Measurements from ENCODE around the gene SERP2. TPM values are rescaled to one million over a fixed set of nuclear protein-coding genes. Genes with fewer than 3 reads are reported as not detected.

Gene SERP2
- total RNA-seq, 4 donors from 2014 or later, result 3.6 to 5.7 (median 4.7) TPM; not detected in 1

GRCh38 chr13:44385401-44385800, 11.8 kb downstream of the SERP2 start:
- Histone ChIP-seq H3K4me1 (no peaks in the 10 kb centered on the region), H3K9me3 (no peaks in the 10 kb centered on the region), H3K4me3 (replicated peaks in 1 of 3) (no peak overlapping the region), H3K27ac (no peak overlapping the region), H3K36me3 (no peaks in the 10 kb centered on the region), H3K27me3 (no peaks in the 10 kb centered on the region)
- 94% methylated on average over 3 of the region's 3 CpGs for WGBS, 2 donors
- TF ChIP-seq CTCF (IDR thresholded peaks at IDR 0.05), result no peak
- TF ChIP-seq POLR2A (IDR thresholded peaks at IDR 0.05), result no peak
- intact Hi-C loops (cut with DNase I), result no loop called here
- DNase-seq, result no peak

- no peaks in the 10 kb centered on the region for H3K9me3 ChIP-seq
- H3K27ac ChIP-seq, result no peak overlapping the region
- intact Hi-C loops (cut with DNase I), result no loop called here
- H3K27me3 ChIP-seq, result no peaks in the 10 kb centered on the region
- TF ChIP-seq POLR2A (IDR thresholded peaks at IDR 0.05) (no peak), CTCF (IDR thresholded peaks at IDR 0.05) (no peak)
- H3K36me3 ChIP-seq, result no peaks in the 10 kb centered on the region
- no peaks in the 10 kb centered on the region for H3K4me1 ChIP-seq
- 84 to 87% methylated on average over 6 of the region's 6 CpGs for WGBS, 2 donors
- no peak overlapping the region for H3K4me3 ChIP-seq (replicated peaks in 1 of 3)
- no peak for DNase-seq
These were observed 12.2 kb downstream of the SERP2 start for GRCh38 chr13:44385847-44386246.

- Histone ChIP-seq H3K36me3 (no peaks in the 10 kb centered on the region), H3K9me3 (no peaks in the 10 kb centered on the region), H3K27me3 (no peaks in the 10 kb centered on the region), H3K4me1 (no peaks in the 10 kb centered on the region), H3K4me3 (replicated peaks in 1 of 3) (no peak overlapping the region), H3K27ac (no peak overlapping the region)
- 75 to 76% methylated on average over 7 of the region's 7 CpGs for WGBS, 2 donors
- DNase-seq, result no peak
- TF ChIP-seq CTCF (IDR thresholded peaks at IDR 0.05) (no peak), POLR2A (IDR thresholded peaks at IDR 0.05) (no peak)
- intact Hi-C loops (cut with DNase I), result no loop called here
These were observed 13.4 kb downstream of the SERP2 start for GRCh38 chr13:44386913-44387556.

GRCh38 chr13:44388427-44389059, 14.9 kb downstream of the SERP2 start:
- WGBS, 2 donors, result 78 to 82% methylated on average over 7 of the region's 7 CpGs
- Histone ChIP-seq H3K27me3 (no peaks in the 10 kb centered on the region), H3K4me3 (replicated peaks in 1 of 3) (no peak overlapping the region), H3K4me1 (peaks cover 0 to 2% of the 10 kb centered on the region in 2 donors), H3K9me3 (no peaks in the 10 kb centered on the region), H3K36me3 (no peaks in the 10 kb centered on the region), H3K27ac (no peak overlapping the region)
- TF ChIP-seq CTCF (IDR thresholded peaks at IDR 0.05) (no peak), POLR2A (IDR thresholded peaks at IDR 0.05) (no peak)
- no peak for DNase-seq
- intact Hi-C loops (cut with DNase I), result no loop called here

GRCh38 chr13:44389060-44389666, 15.5 kb downstream of the SERP2 start:
- H3K9me3 ChIP-seq, result no peaks in the 10 kb centered on the region
- H3K27ac ChIP-seq, result no peak overlapping the region
- H3K4me3 ChIP-seq (replicated peaks in 1 of 3), result no peak overlapping the region
- WGBS, 2 donors, result 76 to 89% methylated on average over 4 of the region's 4 CpGs
- H3K36me3 ChIP-seq, result no peaks in the 10 kb centered on the region
- TF ChIP-seq CTCF (IDR thresholded peaks at IDR 0.05) (no peak), POLR2A (IDR thresholded peaks at IDR 0.05) (no peak)
- H3K4me1 ChIP-seq, result peaks cover 0 to 2% of the 10 kb centered on the region in 2 donors
- DNase-seq, result no peak
- intact Hi-C loops (cut with DNase I), result no loop called here
- no peaks in the 10 kb centered on the region for H3K27me3 ChIP-seq

Data from thyroid gland (tissue), 4 donors.